Astrocyte (in vitro differentiated cells and primary cell): ENCODE data around the gene B4GALNT2. TPM values are rescaled to one million over a fixed set of nuclear protein-coding genes. Genes with fewer than 3 reads are reported as not detected.

ENCODE experiments used
- DNase-seq: peaks from one replicate; pipeline ENCODE4 v3.0.0-alpha.2; 2010; ENCODE audit warnings: low read depth
- FAIRE-seq: peaks from 2 replicates; lab custom pipeline; 2011; peaks lifted over from hg19 to GRCh38; lab: Jason Lieb, UNC
- H2AFZ ChIP-seq: 2 replicates; pipeline ENCODE4 v1.6.0; 2012; ENCODE audit warnings: low read depth, low read length, inconsistent platforms
- H3K27ac ChIP-seq: 2 replicates; pipeline ENCODE4 v1.5.1; 2011; ENCODE audit warnings: low read depth, low read length, inconsistent platforms
- H3K27me3 ChIP-seq: 2 replicates; pipeline ENCODE4 v1.6.0; 2011; ENCODE audit warnings: low read length, inconsistent platforms; ENCODE audit not compliant: insufficient read depth
- H3K36me3 ChIP-seq: 2 replicates; pipeline ENCODE4 v1.5.1; 2011; ENCODE audit warnings: low read length, inconsistent platforms; ENCODE audit not compliant: insufficient read depth
- H3K4me1 ChIP-seq: 2 replicates; pipeline ENCODE4 v1.5.1; 2011; ENCODE audit warnings: low read length, inconsistent platforms; ENCODE audit not compliant: insufficient read depth
- H3K4me2 ChIP-seq: 2 replicates; pipeline ENCODE4 v1.6.0; 2012; ENCODE audit warnings: low read length, inconsistent platforms
- H3K4me3 ChIP-seq: 2 replicates; pipeline ENCODE4 v1.5.1; 2011; ENCODE audit warnings: low read depth, mild to moderate bottlenecking, low read length, inconsistent platforms; ENCODE audit not compliant: insufficient read depth
- H3K79me2 ChIP-seq: 2 replicates; pipeline ENCODE4 v1.6.0; 2012; ENCODE audit warnings: mild to moderate bottlenecking, low read length, inconsistent platforms; ENCODE audit not compliant: insufficient read depth
- H3K9ac ChIP-seq: 2 replicates; pipeline ENCODE4 v1.6.0; 2012; ENCODE audit warnings: mild to moderate bottlenecking, low read length, inconsistent platforms
- H3K9me3 ChIP-seq: 2 replicates; pipeline ENCODE4 v1.5.1; 2012; ENCODE audit warnings: low read depth, mild to moderate bottlenecking, low read length, inconsistent platforms; ENCODE audit not compliant: insufficient read depth
- H4K20me1 ChIP-seq: 2 replicates; pipeline ENCODE4 v1.6.0; 2012; ENCODE audit warnings: low read length, inconsistent platforms; ENCODE audit not compliant: insufficient read depth
- H3K27ac Mint-ChIP-seq: one replicate; pipeline ENCODE4 v1.8.0; 2021; ENCODE audit warnings: mild to moderate bottlenecking, mixed read lengths; ENCODE audit not compliant: unreplicated experiment
- H3K27me3 Mint-ChIP-seq: one replicate; pipeline ENCODE4 v1.8.0; 2021; ENCODE audit warnings: low read depth, mixed read lengths; ENCODE audit not compliant: unreplicated experiment
- H3K36me3 Mint-ChIP-seq: one replicate; pipeline ENCODE4 v1.8.0; 2021; ENCODE audit warnings: low read depth, mixed read lengths; ENCODE audit not compliant: unreplicated experiment
- H3K4me1 Mint-ChIP-seq: one replicate; pipeline ENCODE4 v1.8.0; 2021; ENCODE audit warnings: low read depth, mixed read lengths; ENCODE audit not compliant: unreplicated experiment
- H3K4me3 Mint-ChIP-seq: one replicate; pipeline ENCODE4 v1.8.0; 2021; ENCODE audit warnings: mild to moderate bottlenecking, moderate library complexity, mixed read lengths; ENCODE audit not compliant: unreplicated experiment
- H3K9me3 Mint-ChIP-seq: one replicate; pipeline ENCODE4 v1.8.0; 2021; ENCODE audit warnings: mild to moderate bottlenecking, mixed read lengths; ENCODE audit not compliant: unreplicated experiment
- CTCF ChIP-seq: IDR thresholded peaks from 2 replicates; pipeline ENCODE4 v1.5.1; 2011; ENCODE audit warnings: low read depth, mild to moderate bottlenecking, inconsistent platforms, low read length, moderate library complexity; ENCODE audit not compliant: insufficient read depth
- EZH2 ChIP-seq: IDR thresholded peaks from 2 replicates; pipeline ENCODE4 v1.6.1; 2012; ENCODE audit warnings: mild to moderate bottlenecking, low read length, inconsistent platforms; ENCODE audit not compliant: insufficient read depth
- total RNA-seq: library from RNA; stranded (reverse); gene quantifications from 2 replicates; pipeline ENCODE4 v1.2.1, GENCODE V29; 2021

Gene B4GALNT2
- total RNA-seq, 1 donor from 2014 or later, result not detected

- H3K4me1 Mint-ChIP-seq, result peaks cover 7% of the 10 kb centered on the region
- Histone ChIP-seq H3K27me3 (peaks cover 46% of the 10 kb centered on the region), H3K36me3 (no peaks in the 10 kb centered on the region), H3K9ac (no peak overlapping the region), H3K4me1 (peaks cover 6% of the 10 kb centered on the region), H3K4me2 (peak overlapping the region; percentile 72), H2AFZ (peak overlapping the region; percentile 66), H3K4me3 (no peak overlapping the region), H3K27ac (no peak overlapping the region), H3K79me2 (no peaks in the 10 kb centered on the region), H3K9me3 (no peaks in the 10 kb centered on the region), H4K20me1 (peaks cover 12% of the 10 kb centered on the region)
- no peaks in the 10 kb centered on the region for H3K9me3 Mint-ChIP-seq
- no peak for FAIRE-seq
- H3K27ac Mint-ChIP-seq, result no peak overlapping the region
- peaks cover 5% of the 10 kb centered on the region for H3K36me3 Mint-ChIP-seq
- no peak overlapping the region for H3K4me3 Mint-ChIP-seq
- peaks cover 63% of the 10 kb centered on the region for H3K27me3 Mint-ChIP-seq
- DNase-seq, result no peak
- TF ChIP-seq EZH2 (peak; percentile 89), CTCF (no peak)
Observed at GRCh38 chr17:49224198-49224996, 91.8 kb downstream of the B4GALNT2 start.

GRCh38 chr17:49224997-49225337 lies 92.4 kb downstream of the B4GALNT2 start:
- Mint-ChIP-seq H3K4me1 (peaks cover 10% of the 10 kb centered on the region), H3K36me3 (peaks cover 5% of the 10 kb centered on the region), H3K27me3 (peaks cover 67% of the 10 kb centered on the region), H3K9me3 (no peaks in the 10 kb centered on the region), H3K4me3 (no peak overlapping the region), H3K27ac (no peak overlapping the region)
- FAIRE-seq (no peak), DNase-seq (no peak)
- Histone ChIP-seq H3K79me2 (no peaks in the 10 kb centered on the region), H3K36me3 (no peaks in the 10 kb centered on the region), H2AFZ (peak overlapping the region; percentile 66), H3K4me3 (no peak overlapping the region), H3K4me2 (peak overlapping the region; percentile 72), H3K27me3 (peaks cover 48% of the 10 kb centered on the region), H4K20me1 (peaks cover 12% of the 10 kb centered on the region), H3K4me1 (peaks cover 6% of the 10 kb centered on the region), H3K9me3 (no peaks in the 10 kb centered on the region), H3K9ac (no peak overlapping the region), H3K27ac (no peak overlapping the region)
- no peak for TF ChIP-seq CTCF
- no peak for TF ChIP-seq EZH2
